RCC 7860 (cell line): ENCODE results near the gene LDB2.
"Not testable (repeated sequence)": the region's sequence is repeated elsewhere in the genome, so short reads cannot be mapped to it uniquely, and the experiment has no call there.

Experiments used
- DNase-seq: peaks from one replicate; pipeline ENCODE4 v3.0.0-alpha.2; 2015; ENCODE audit warnings: low spot score
- FAIRE-seq: peaks from 2 replicates; lab custom pipeline; 2012; peaks lifted over from hg19 to GRCh38; lab: Jason Lieb, UNC

The LDB2 gene

GRCh38 chr4:16663307-16663706 lies 235.1 kb downstream of the LDB2 start:
- no peak for DNase-seq
- no peak for FAIRE-seq

- FAIRE-seq = no peak
These were observed 236.6 kb downstream of the LDB2 start for GRCh38 chr4:16661813-16662212.

GRCh38 chr4:16660656-16661055 lies 237.8 kb downstream of the LDB2 start:
- FAIRE-seq = no peak
- DNase-seq = no peak

More at GRCh38 chr4:16661813-16662212, 236.6 kb downstream of the LDB2 start:
- DNase-seq = no peak

- no peak for DNase-seq
- FAIRE-seq = no peak
These were observed 238.8 kb downstream of the LDB2 start for GRCh38 chr4:16659694-16660093.

- DNase-seq = no peak
- FAIRE-seq = no peak
These were observed 239.4 kb downstream of the LDB2 start for GRCh38 chr4:16659079-16659478.

GRCh38 chr4:16658183-16658582 lies 240.3 kb downstream of the LDB2 start:
- DNase-seq = no peak
- FAIRE-seq = no peak

- DNase-seq (no peak), FAIRE-seq (no peak)
These were observed 243.3 kb downstream of the LDB2 start for GRCh38 chr4:16655111-16655510.

GRCh38 chr4:16652732-16653305 lies 245.6 kb downstream of the LDB2 start:
- no peak for DNase-seq
- no peak for FAIRE-seq

GRCh38 chr4:16646459-16646858 lies 252.0 kb downstream of the LDB2 start:
- DNase-seq = no peak

GRCh38 chr4:16643893-16644292 lies 254.6 kb downstream of the LDB2 start:
- DNase-seq = no peak
- no peak for FAIRE-seq

More at GRCh38 chr4:16646459-16646858, 252.0 kb downstream of the LDB2 start:
- no peak for FAIRE-seq

- DNase-seq (no peak), FAIRE-seq (no peak)
These were observed 255.5 kb downstream of the LDB2 start for GRCh38 chr4:16642897-16643296.

GRCh38 chr4:16641971-16642370 lies 256.5 kb downstream of the LDB2 start:
- FAIRE-seq (no peak), DNase-seq (no peak)

GRCh38 chr4:16636912-16637630 lies 261.4 kb downstream of the LDB2 start:
- DNase-seq (no peak), FAIRE-seq (no peak)

GRCh38 chr4:16636304-16636703 lies 262.1 kb downstream of the LDB2 start:
- DNase-seq (no peak), FAIRE-seq (no peak)

GRCh38 chr4:16629274-16629673 lies 269.2 kb downstream of the LDB2 start:
- DNase-seq, FAIRE-seq: not testable (repeated sequence)

- not testable (repeated sequence) for FAIRE-seq, DNase-seq
These were observed 269.6 kb downstream of the LDB2 start for GRCh38 chr4:16628835-16629234.

- DNase-seq (no peak), FAIRE-seq (no peak)
These were observed 270.4 kb downstream of the LDB2 start for GRCh38 chr4:16627999-16628398.

- FAIRE-seq = no peak
These were observed 271.5 kb downstream of the LDB2 start for GRCh38 chr4:16626945-16627344.

GRCh38 chr4:16622826-16623225 lies 275.6 kb downstream of the LDB2 start:
- DNase-seq = no peak
- no peak for FAIRE-seq

More at GRCh38 chr4:16626945-16627344, 271.5 kb downstream of the LDB2 start:
- DNase-seq = peak; percentile 39

- FAIRE-seq = no peak
- DNase-seq = no peak
These were observed 281.0 kb downstream of the LDB2 start for GRCh38 chr4:16617435-16617834.

- DNase-seq (no peak), FAIRE-seq (no peak)
These were observed 281.4 kb downstream of the LDB2 start for GRCh38 chr4:16617011-16617410.

GRCh38 chr4:16609170-16609758 lies 289.2 kb downstream of the LDB2 start:
- FAIRE-seq = no peak
- DNase-seq = no peak
